GM12872 (cell line): ENCODE measurements around the gene ZNF26.

Experiments used
- CTCF ChIP-seq: IDR thresholded peaks from 3 replicates; pipeline ENCODE4 v1.5.1; 2011; ENCODE audit warnings: low read depth, mild to moderate bottlenecking, low read length, moderate library complexity; ENCODE audit not compliant: insufficient read depth

The ZNF26 gene

GRCh38 chr12:133061954-133062353, 75.8 kb downstream of the ZNF26 start:
- TF ChIP-seq CTCF: no peak

- TF ChIP-seq CTCF: no peak
Measured at GRCh38 chr12:133063556-133063955, 77.4 kb downstream of the ZNF26 start.

- no peak for TF ChIP-seq CTCF
Measured at GRCh38 chr12:133073836-133074235, 87.7 kb downstream of the ZNF26 start.
